Right lobe of liver (tissue), 6 donors: ENCODE data around the gene CDH4. TPM values are rescaled to one million over a fixed set of nuclear protein-coding genes. Genes with fewer than 3 reads are reported as not detected.

Experiments used
- ATAC-seq, 4 donors: fragments of 200-7000 bp; cut with Tn5 transposase; one replicate each; pipeline ENCODE4 v1.9.1; 2020; ENCODE audit warnings: mild to moderate bottlenecking in 4 of 4, moderate library complexity in 4 of 4
- DNase-seq, 3 donors: peaks; one replicate each; pipeline ENCODE4 v3.0.0-alpha.2; 2020
- H3K27ac ChIP-seq, 3 donors: fragments of 200-600 bp; one replicate each; pipeline ENCODE4 v1.8.0; 2022
- H3K27me3 ChIP-seq, 2 donors: fragments of 200-600 bp; one replicate each; pipeline ENCODE4 v1.8.0; 2022
- H3K36me3 ChIP-seq, 4 donors: fragments of 200-600 bp; sonication (generic) in 1 of 4; one replicate each; pipeline versions ENCODE4 v1.5.1 to v1.8.0; 2017 to 2022; ENCODE audit warnings: control low read depth in 1 of 4
- H3K4me1 ChIP-seq, 4 donors: fragments of 200-600 bp; sonication (generic) in 1 of 4; one replicate each; pipeline versions ENCODE4 v1.5.1 to v1.8.0; 2017 to 2022; ENCODE audit warnings: control low read depth in 1 of 4
- H3K4me3 ChIP-seq, 3 donors: fragments of 200-600 bp; one replicate each; pipeline ENCODE4 v1.8.0; 2022
- H3K9me3 ChIP-seq, 4 donors: fragments of 200-600 bp; sonication (generic) in 1 of 4; one replicate each; pipeline versions ENCODE4 v1.5.1 to v1.8.0; 2017 to 2022; ENCODE audit warnings: control low read depth in 1 of 4
- POLR2A ChIP-seq: fragments of 450-650 bp; IDR thresholded peaks from one replicate; pipeline ENCODE4 v1.6.1; 2017; ENCODE audit warnings: antibody characterized with exemption, mild to moderate bottlenecking
- WGBS: methylation state at CpG from one replicate; pipeline ENCODE4 v1.1.6; 2018; ENCODE audit warnings: low coverage, low lambda C conversion rate; ENCODE audit not compliant: insufficient coverage; ENCODE audit errors: missing lambda C conversion rate; 5-methylcytosine and 5-hydroxymethylcytosine counted together
- intact Hi-C, 2 donors: fragments of 100-400 bp; cut with DNase I; formaldehyde crosslinking; loops; one replicate each; pipeline versions ENCODE4 v1.11.2 to v1.14.1; 2022
- total RNA-seq, 6 experiments: library from RNA; depleted of rRNA in 2 of 6; stranded (reverse); fragments of >200 nt in 2 of 6; fragmentation: NEBNext Ultra II Directional in 3 of 6; extraction: Animal tissue kit (Norgen Biotek cat#: 25700) in 3 of 6; gene quantifications; one replicate each; pipeline versions ENCODE4 v1.1.0 to v1.2.4, GENCODE V29; 2016 to 2023
- TF ChIP-seq, protein P1 (sequence below), 4 donors: fragments of 200-600 bp in 3 of 4; fragments of 450-650 bp in 1 of 4; IDR thresholded peaks; one replicate each; pipeline versions ENCODE4 v1.5.1 to v1.8.0; 2016 to 2022; ENCODE audit warnings: antibody characterized with exemption in 4 of 4, mild to moderate bottlenecking in 2 of 4
- donor health status: DM: no; HTN: yes; CAD: no.
- donor health status: DM: no; HTN: no; CAD: no.
- donor health status: DM: no; HTN: no; CAD: no.
- donor health status: DM: no; HTN: yes; CAD: no.
- donor health status: DM: no; HTN: yes; CAD: no.

The CDH4 gene
- total RNA-seq, 6 experiments from 2014 or later, result 0.02 to 0.14 (median 0.09) TPM; not detected in 3

DNA sequence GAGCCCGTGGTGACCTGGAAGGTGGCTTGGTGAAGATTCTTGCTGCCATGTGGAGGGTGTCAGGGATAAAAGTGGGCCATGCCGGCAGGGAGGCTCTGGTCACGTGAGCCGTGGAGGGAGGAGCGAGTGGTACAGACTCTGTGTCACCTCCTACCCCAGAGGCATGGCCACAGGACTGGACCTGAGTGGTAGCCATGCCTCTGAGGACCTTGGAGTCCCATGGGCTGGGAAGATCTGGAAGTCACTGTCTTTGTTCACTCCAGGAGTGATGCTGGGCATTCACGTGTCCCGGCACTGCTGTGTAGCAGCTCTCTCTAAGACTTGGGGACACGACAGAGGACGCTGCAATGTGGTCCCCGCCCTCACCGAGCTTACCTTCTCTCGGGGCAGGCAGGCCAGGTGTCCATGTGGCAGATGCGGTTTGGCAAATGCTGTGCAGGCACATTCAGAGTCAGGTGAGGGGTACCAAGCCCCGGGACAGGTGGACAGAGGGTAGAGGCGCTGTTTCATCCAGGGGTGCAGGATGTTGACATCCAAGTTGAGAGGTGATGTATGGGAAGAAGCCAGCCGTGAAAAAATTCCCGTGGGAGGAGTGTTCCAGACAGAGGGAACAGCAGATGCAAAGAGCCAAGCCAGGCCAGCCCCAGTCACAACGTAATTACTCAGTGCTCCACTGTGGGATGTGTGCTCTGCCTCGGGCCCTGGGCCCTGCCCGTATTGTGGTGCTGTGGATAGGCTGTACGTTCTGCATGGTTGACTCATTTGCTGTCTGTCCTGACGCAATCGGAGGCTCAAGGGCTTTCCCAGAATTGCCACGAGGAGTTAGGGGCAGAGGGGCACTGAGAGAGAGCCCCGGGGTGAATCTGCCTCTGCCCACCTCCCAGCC lies 505.9 kb downstream of the CDH4 start:
- Histone ChIP-seq H3K4me1 (no peaks in the 10 kb centered on the region), H3K27me3 (no peaks in the 10 kb centered on the region), H3K27ac (no peak overlapping the region), H3K36me3 (no peaks in the 10 kb centered on the region), H3K4me3 (no peak overlapping the region), H3K9me3 (no peaks in the 10 kb centered on the region)
- peak in 2 of 3 donors; percentile 11 to 26 for DNase-seq
- intact Hi-C loops, result no loop called here
- ATAC-seq, result no peak
- TF ChIP-seq POLR2A, result no peak
- TF ChIP-seq, protein P1, sequence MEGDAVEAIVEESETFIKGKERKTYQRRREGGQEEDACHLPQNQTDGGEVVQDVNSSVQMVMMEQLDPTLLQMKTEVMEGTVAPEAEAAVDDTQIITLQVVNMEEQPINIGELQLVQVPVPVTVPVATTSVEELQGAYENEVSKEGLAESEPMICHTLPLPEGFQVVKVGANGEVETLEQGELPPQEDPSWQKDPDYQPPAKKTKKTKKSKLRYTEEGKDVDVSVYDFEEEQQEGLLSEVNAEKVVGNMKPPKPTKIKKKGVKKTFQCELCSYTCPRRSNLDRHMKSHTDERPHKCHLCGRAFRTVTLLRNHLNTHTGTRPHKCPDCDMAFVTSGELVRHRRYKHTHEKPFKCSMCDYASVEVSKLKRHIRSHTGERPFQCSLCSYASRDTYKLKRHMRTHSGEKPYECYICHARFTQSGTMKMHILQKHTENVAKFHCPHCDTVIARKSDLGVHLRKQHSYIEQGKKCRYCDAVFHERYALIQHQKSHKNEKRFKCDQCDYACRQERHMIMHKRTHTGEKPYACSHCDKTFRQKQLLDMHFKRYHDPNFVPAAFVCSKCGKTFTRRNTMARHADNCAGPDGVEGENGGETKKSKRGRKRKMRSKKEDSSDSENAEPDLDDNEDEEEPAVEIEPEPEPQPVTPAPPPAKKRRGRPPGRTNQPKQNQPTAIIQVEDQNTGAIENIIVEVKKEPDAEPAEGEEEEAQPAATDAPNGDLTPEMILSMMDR (IDR thresholded peaks at IDR 0.05), result no peak
- WGBS, result 60% methylated on average over 15 of the region's 25 CpGs

DNA sequence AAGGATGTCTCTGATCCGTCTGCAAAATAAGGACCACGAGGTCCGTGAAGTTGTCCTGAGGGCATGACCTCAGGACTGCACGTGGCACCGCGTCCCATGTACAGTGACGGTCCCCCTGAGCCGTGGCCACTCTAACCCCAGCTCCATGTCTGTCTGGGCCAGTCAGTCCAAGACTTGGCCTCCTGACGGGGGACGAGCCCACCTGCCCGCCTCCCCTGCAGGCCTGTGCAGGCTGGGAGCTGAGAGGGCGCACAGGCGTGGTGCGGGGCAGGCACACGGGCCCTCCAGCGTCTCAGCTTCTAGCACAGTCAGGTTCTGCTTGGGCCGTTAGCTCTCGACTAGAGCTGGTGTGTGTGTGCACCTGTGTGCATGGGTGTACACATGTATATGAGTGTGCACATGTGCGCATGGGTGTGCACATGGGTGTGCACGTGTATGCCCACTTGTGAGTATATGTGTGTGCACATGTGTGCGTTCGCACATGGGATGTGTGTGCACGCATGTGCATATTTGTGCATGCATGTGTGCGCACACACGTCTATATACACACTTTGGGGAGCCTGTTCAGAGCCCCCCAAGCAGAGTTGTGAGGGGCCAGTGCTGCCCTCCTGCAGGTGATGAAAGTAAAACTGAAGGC lies 506.6 kb downstream of the CDH4 start:
- Histone ChIP-seq H3K9me3 (no peaks in the 10 kb centered on the region), H3K4me1 (no peaks in the 10 kb centered on the region), H3K27me3 (no peaks in the 10 kb centered on the region), H3K36me3 (no peaks in the 10 kb centered on the region), H3K4me3 (no peak overlapping the region), H3K27ac (no peak overlapping the region)
- ATAC-seq (no peak), DNase-seq (no peak)
- intact Hi-C loops, result no loop called here
- no peak for TF ChIP-seq POLR2A
- TF ChIP-seq, protein P1 (IDR thresholded peaks at IDR 0.05), result no peak
- WGBS, result 81% methylated on average over 13 of the region's 25 CpGs

DNA sequence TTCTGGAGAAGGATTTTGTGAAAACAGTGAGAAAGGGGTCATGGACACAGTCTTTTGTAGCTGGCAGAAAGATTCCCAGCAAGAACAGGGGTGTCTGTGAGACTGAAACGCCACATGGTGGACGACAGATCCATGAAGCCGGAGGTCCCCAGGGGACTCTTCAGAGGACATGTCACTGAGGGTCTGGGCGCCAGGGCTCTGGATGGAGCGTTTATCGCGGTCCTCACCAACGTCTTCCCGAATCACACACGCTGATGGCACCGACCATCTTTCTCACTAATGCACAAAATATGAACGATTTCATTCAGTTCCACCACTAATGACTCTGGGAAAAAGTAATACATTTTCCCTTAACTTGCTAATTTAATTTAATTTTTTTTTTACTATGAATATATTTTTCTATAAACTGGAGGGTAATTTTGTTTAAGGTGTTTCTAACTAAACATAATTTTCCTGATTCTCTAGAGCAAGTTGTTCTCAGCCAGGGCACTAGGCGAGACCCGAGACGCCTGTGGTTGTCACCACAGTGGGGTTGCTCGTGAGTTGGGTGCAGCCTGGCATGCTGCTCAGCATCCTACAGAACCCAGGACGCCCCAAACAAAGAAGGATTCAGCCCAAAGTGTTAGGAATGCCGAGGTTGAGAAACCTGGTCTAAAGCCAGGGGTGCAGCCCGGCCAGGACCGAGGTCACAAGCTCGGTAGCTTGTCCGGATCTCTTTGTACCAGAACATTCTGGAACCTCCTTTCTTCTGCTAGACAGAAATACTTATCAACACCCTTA lies 507.4 kb downstream of the CDH4 start:
- Histone ChIP-seq H3K4me3 (no peak overlapping the region), H3K27ac (no peak overlapping the region), H3K27me3 (no peaks in the 10 kb centered on the region), H3K36me3 (no peaks in the 10 kb centered on the region), H3K4me1 (no peaks in the 10 kb centered on the region), H3K9me3 (no peaks in the 10 kb centered on the region)
- no peak for ATAC-seq
- TF ChIP-seq, protein P1 (IDR thresholded peaks at IDR 0.05), result no peak
- TF ChIP-seq POLR2A, result no peak
- intact Hi-C loops, result no loop called here
- DNase-seq, result no peak
- 74% methylated on average over 18 of the region's 22 CpGs for WGBS

DNA sequence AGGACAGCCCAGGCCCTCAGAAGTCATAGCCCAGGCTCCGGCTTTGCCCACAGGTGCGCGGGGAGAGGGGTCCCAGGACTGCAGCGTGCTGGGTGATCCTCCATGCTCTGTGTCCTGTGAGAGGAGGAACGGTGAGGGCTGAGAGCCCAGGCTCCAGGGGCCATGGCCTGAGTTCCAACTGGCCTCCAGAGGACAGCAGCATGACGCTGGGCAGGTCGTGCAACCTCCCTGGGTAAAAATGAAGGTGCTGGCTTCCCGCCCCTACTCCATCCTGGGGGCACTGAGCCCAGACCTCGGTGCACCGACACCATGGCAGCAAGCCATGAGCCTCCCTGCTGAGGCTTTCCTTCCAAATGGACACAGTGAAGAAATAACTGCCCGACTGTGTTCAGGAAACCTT lies 508.3 kb downstream of the CDH4 start:
- intact Hi-C loops, result no loop called here
- 34% methylated on average over 5 of the region's 11 CpGs for WGBS
- H3K4me1 ChIP-seq, result no peaks in the 10 kb centered on the region
- DNase-seq (no peak), ATAC-seq (no peak)
- no peaks in the 10 kb centered on the region for H3K9me3 ChIP-seq
- H3K4me3 ChIP-seq, result no peak overlapping the region
- no peak overlapping the region for H3K27ac ChIP-seq
- no peaks in the 10 kb centered on the region for H3K36me3 ChIP-seq
- H3K27me3 ChIP-seq, result no peaks in the 10 kb centered on the region
- TF ChIP-seq, protein P1 (IDR thresholded peaks at IDR 0.05), result no peak
- TF ChIP-seq POLR2A, result no peak
